DND-41 (cell line): ENCODE measurements around the gene ATXN7L1.
"Not testable (repeated sequence)": the region's sequence is repeated elsewhere in the genome, so short reads cannot be mapped to it uniquely, and the experiment has no call there.

Experiments
- ATAC-seq: fragments of 200-7000 bp; cut with Tn5 transposase; 3 replicates; pipeline ENCODE4 v1.9.1; 2021; ENCODE audit warnings: low read depth; ENCODE audit not compliant: insufficient read depth
- DNase-seq: peaks from one replicate; pipeline ENCODE4 v3.0.0-alpha.2; 2020
- H2AFZ ChIP-seq: 2 replicates; pipeline ENCODE4 v1.6.0; 2012; ENCODE audit warnings: low read depth, low read length
- H3K27ac ChIP-seq: 2 replicates; pipeline ENCODE4 v1.5.1; 2012; ENCODE audit warnings: low read length, inconsistent platforms
- H3K27me3 ChIP-seq: fragments of 200-600 bp; sonication (generic); 2 replicates; pipeline ENCODE4 v1.6.0; 2012; ENCODE audit warnings: low read length, mild to moderate bottlenecking, inconsistent platforms; ENCODE audit not compliant: insufficient read depth, poor library complexity
- H3K36me3 ChIP-seq: 2 replicates; pipeline ENCODE4 v1.5.1; 2012; ENCODE audit warnings: low read length, inconsistent platforms; ENCODE audit not compliant: insufficient read depth
- H3K4me1 ChIP-seq: 2 replicates; pipeline ENCODE4 v1.5.1; 2012; ENCODE audit warnings: mild to moderate bottlenecking, low read length; ENCODE audit not compliant: insufficient read depth
- H3K4me2 ChIP-seq: 2 replicates; pipeline ENCODE4 v1.6.0; 2012; ENCODE audit warnings: mild to moderate bottlenecking, moderate library complexity, low read length, inconsistent platforms; ENCODE audit not compliant: insufficient read depth
- H3K4me3 ChIP-seq, 2 experiments: fragments of 200-600 bp in 1 of 2; shearing (Covaris generic) in 1 of 2; 2 replicates each; pipeline ENCODE4 v1.5.1; 2012 to 2016; ENCODE audit warnings: inconsistent platforms in 2 of 2, low read length in 2 of 2, mild to moderate bottlenecking in 2 of 2, low read depth in 1 of 2, moderate library complexity in 1 of 2
- H3K79me2 ChIP-seq: 2 replicates; pipeline ENCODE4 v1.6.0; 2012; ENCODE audit warnings: low read length, inconsistent platforms; ENCODE audit not compliant: insufficient read depth
- H3K9ac ChIP-seq: 2 replicates; pipeline ENCODE4 v1.6.0; 2012; ENCODE audit warnings: low read depth, mild to moderate bottlenecking, inconsistent platforms, low read length, moderate library complexity
- H3K9me3 ChIP-seq: 2 replicates; pipeline ENCODE4 v1.5.1; 2012; ENCODE audit warnings: low read length, moderate library complexity, mild to moderate bottlenecking, inconsistent platforms; ENCODE audit not compliant: insufficient read depth, severe bottlenecking
- H4K20me1 ChIP-seq: 2 replicates; pipeline ENCODE4 v1.6.0; 2012; ENCODE audit warnings: low read length; ENCODE audit not compliant: insufficient read depth
- EZH2 ChIP-seq: IDR thresholded peaks from 3 replicates; pipeline ENCODE4 v1.6.1; 2012; ENCODE audit warnings: borderline replicate concordance, low read depth, mild to moderate bottlenecking, moderate library complexity, low read length, inconsistent platforms; ENCODE audit not compliant: severe bottlenecking
- TF ChIP-seq, protein P1 (sequence below): IDR thresholded peaks from 2 replicates; pipeline ENCODE4 v1.5.1; 2012; ENCODE audit warnings: borderline replicate concordance, low read length, moderate library complexity, mild to moderate bottlenecking; ENCODE audit not compliant: poor library complexity, severe bottlenecking; ENCODE audit errors: extremely low read depth

The ATXN7L1 gene

DNA sequence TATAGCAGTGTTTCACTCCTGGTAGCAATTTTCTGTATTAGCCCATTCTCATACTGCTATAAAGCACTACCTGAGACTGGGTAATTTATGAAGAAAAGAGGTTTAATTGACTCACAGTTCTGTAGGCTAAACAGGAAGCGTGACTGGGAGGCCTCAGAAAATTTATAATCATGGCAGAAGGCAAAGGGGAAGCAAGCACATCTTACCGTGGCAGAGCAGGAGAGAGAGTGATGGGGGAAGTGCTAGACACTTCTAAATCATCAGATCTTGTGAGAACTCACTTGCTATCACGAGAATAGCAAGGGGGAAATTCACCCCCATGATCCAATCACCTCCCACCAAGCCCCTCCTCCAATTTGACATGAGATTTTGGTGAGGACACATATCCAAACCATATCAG, 163.5 kb downstream of the ATXN7L1 start:
- no peak for TF ChIP-seq EZH2
- TF ChIP-seq, protein P1, sequence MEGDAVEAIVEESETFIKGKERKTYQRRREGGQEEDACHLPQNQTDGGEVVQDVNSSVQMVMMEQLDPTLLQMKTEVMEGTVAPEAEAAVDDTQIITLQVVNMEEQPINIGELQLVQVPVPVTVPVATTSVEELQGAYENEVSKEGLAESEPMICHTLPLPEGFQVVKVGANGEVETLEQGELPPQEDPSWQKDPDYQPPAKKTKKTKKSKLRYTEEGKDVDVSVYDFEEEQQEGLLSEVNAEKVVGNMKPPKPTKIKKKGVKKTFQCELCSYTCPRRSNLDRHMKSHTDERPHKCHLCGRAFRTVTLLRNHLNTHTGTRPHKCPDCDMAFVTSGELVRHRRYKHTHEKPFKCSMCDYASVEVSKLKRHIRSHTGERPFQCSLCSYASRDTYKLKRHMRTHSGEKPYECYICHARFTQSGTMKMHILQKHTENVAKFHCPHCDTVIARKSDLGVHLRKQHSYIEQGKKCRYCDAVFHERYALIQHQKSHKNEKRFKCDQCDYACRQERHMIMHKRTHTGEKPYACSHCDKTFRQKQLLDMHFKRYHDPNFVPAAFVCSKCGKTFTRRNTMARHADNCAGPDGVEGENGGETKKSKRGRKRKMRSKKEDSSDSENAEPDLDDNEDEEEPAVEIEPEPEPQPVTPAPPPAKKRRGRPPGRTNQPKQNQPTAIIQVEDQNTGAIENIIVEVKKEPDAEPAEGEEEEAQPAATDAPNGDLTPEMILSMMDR: no peak
- Histone ChIP-seq H3K79me2 (no peaks in the 10 kb centered on the region), H3K36me3 (no peaks in the 10 kb centered on the region), H2AFZ (no peak overlapping the region), H3K4me1 (no peaks in the 10 kb centered on the region), H3K4me3 (no peak overlapping the region), H3K9ac (no peak overlapping the region), H4K20me1 (no peaks in the 10 kb centered on the region), H3K27ac (no peak overlapping the region), H3K9me3 (peaks cover 27% of the 10 kb centered on the region), H3K4me2 (no peak overlapping the region), H3K27me3 (no peaks in the 10 kb centered on the region)
- no peak for ATAC-seq
- no peak for DNase-seq

DNA sequence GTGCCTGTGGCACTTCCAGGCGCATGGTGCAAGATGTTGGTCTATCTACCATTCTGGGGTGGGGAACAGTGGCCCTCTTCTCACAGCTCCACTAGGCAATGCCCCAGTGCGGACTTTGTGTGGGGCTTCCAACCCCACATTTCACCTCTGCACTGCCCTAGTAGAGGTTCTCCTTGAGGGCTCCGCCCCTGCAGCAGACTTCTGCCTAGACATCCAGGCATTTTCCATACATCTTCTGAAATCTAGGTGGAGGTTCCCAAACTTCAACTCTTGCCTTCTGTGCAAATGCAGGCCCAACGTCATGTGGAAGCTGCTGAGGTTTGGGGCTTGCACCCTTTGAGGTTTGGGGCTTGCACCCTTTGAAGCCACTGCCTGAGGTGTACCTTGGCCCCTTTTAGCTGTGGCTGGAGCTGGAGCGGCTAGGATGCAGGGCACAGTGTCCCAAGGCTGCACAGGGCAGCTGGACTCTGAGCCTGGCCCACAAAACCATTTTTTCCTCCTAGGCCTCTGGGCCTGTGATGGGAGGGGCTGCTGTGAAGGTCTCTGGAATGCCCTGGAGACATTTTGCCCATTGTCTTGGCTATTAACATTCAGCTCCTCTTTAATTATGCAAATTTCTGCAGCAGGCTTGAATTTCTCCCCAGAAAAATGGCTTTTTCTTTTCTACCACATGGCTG, 164.5 kb downstream of the ATXN7L1 start:
- Histone ChIP-seq H3K9ac (no peak overlapping the region), H3K27me3 (no peaks in the 10 kb centered on the region), H3K27ac (no peak overlapping the region), H4K20me1 (no peaks in the 10 kb centered on the region), H3K36me3 (no peaks in the 10 kb centered on the region), H3K4me1 (no peaks in the 10 kb centered on the region), H3K4me2 (no peak overlapping the region), H3K9me3 (peaks cover 27% of the 10 kb centered on the region), H2AFZ (no peak overlapping the region), H3K79me2 (no peaks in the 10 kb centered on the region), H3K4me3 (no peak overlapping the region)
- DNase-seq (no peak), ATAC-seq (no peak)
- no peak for TF ChIP-seq EZH2
- TF ChIP-seq, protein P1: no peak

DNA sequence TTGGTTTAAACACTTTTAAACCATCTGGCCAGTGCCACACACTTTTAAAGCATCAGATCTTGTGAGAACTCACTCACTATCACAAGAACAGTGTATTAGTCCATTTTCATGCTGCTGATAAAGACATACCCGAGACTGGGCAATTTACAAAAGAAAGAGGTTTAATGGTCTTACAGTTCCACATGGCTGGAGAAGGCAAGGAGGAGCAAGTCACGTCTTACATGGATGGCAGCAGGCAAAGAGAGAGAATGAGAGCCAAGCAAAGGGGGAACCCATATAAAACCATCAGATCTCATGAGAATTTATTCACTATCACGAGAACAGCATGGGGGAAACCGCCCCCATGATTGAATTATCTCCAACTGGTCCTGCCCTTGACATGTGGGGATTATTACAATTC, 165.7 kb downstream of the ATXN7L1 start:
- DNase-seq, H3K27me3 ChIP-seq, H4K20me1 ChIP-seq, H3K79me2 ChIP-seq, H2AFZ ChIP-seq, ATAC-seq, H3K4me1 ChIP-seq, H3K36me3 ChIP-seq, H3K9ac ChIP-seq, H3K4me3 ChIP-seq, H3K4me2 ChIP-seq, H3K27ac ChIP-seq: not testable (repeated sequence)
- H3K9me3 ChIP-seq: peaks cover 27% of the 10 kb centered on the region

DNA sequence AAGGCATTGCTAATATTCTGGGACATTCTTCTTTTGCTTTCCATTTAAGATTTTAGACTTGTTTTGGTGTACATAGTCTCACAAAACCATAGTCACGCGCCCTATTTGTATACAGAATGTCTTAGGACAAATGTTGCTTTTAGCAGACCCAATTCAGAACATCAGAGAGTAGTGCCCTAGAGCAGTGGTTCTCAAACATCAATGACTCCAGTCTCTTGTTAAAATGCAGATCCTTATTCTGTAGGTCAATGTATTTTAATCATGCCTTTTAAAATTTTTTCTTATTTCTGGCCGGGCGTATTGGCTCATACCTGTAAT, 167.7 kb downstream of the ATXN7L1 start:
- Histone ChIP-seq H3K4me3 (no peak overlapping the region), H3K27me3 (no peaks in the 10 kb centered on the region), H3K9ac (no peak overlapping the region), H3K4me1 (no peaks in the 10 kb centered on the region), H3K27ac (no peak overlapping the region), H3K9me3 (peaks cover 27% of the 10 kb centered on the region), H3K4me2 (no peak overlapping the region), H3K36me3 (no peaks in the 10 kb centered on the region), H4K20me1 (no peaks in the 10 kb centered on the region), H3K79me2 (no peaks in the 10 kb centered on the region), H2AFZ (no peak overlapping the region)
- no peak for TF ChIP-seq EZH2
- TF ChIP-seq, protein P1: no peak
- no peak for ATAC-seq
- no peak for DNase-seq
